OCI-M1 (cell line): Measurements from ENCODE around the gene MEFV.
A peak's percentile ranks its signal among the peaks of the same experiment; 100 is the strongest.

Experiments used
- DNase-seq: peaks from one replicate; lab custom pipeline; 2025; lab: John Stamatoyannopoulos, UW

MEFV gene

DNA sequence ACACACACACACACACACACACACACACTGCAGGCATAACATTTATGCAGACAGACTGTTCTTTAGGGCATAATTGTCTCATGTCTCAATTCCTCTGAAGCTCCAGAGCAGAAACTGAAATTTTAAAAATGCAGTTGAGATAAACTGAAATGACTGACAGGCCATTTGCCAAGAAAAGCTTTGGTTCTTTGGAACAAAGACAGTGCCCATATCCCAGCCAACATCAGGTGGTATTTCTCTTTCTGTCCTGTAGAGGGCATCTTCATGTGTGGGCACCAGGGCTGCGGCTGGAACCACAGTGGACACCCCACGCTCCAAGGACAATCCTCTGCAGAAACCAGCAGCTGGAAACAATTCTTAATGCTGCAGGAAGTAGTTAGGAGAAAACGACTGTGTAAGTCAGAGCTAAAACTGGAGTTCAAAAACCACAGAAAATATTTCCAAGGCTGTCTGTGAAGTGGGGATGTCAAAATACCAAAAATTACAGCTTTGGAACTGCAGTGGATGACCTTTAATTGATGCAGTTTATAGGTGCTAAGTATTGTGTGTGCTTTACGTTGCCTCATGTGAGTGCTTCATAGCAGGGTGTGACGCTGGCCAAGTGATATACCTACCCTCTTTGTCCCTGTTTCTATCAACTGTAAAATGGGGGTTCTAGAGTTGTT lies 10.6 kb upstream of the MEFV start:
- DNase-seq = peak; percentile 62

DNA sequence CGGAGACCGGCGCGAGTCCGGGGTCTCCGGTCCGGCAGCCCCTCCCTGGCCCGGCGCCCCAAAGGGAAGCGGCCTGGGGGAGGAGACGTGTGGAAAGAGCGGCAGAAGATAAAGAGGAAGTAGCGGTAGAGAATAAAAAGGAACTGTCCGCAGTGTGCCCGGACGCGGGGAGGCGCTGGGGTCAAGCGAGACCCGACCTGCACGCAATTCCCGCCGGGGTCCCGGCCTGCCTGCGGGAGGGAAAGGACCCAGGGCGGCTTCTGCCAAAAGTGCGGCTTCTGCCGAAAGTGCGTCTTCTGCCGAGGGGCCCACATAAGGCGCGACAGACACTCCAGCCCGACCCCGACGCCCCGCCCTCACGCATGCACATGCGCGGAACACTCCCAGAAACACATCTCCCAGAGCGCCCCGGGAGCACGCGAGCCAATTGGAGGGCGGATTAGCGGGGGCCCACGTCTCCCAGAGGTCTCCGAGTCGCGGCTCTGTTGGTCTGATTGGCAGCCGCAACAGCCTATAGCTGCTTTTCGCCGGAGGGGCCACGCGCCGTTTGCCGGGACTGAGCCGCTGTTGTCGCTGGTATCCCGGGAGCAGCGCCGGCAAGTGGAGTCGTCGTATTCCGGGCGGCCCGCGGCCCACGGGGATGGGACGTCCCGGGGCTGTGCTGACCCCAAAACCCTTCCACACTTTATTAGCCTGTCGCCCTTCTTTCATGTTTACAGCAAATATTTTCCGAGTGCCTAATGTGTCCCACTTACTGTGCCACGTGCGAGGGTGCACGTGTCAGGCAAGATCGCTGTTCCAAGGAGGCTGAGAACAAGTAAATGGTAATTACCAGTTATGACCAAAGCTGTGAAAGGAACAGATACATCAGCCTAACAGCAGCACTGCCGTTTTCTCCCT lies 8.0 kb upstream of the MEFV start:
- peak; percentile 98 for DNase-seq

DNA sequence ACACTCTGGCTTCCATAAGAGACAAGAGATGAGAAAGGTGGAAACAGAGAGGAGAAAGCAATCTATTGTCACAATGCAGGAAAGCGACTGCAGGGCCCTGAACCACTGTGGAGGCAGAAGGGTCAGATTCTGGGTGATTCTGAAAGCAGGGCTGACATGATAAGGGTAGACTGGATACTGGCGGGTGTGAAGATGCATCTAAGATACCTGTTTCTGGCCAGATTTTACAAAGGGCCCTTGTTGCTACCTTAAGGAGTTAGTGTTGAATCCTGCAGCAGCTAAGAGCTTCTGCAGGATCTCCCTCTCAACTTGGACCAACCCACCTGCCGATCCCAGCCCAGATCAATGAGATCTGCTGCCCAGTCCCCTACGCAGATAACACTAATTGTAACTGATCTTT lies 6.1 kb upstream of the MEFV start:
- no peak for DNase-seq

DNA sequence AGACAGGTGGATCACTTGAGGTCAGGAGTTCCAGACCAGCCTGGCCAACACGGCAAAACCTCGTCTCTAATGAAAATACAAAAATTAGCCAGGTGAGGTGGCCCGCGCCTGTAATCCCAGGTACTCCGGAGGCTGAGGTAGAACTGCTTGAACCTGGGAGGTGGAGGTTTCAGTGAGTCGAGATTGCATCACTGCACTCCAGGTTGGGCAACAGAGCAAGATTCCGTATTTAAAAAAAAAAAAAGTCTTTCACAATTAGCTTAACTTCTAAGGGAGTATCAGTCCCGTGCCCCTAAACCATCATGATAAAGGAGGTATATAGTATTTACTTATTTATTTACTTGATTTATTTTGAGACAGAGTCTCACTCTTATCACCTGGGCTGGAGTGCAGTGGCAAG lies 3.4 kb upstream of the MEFV start:
- no peak for DNase-seq

DNA sequence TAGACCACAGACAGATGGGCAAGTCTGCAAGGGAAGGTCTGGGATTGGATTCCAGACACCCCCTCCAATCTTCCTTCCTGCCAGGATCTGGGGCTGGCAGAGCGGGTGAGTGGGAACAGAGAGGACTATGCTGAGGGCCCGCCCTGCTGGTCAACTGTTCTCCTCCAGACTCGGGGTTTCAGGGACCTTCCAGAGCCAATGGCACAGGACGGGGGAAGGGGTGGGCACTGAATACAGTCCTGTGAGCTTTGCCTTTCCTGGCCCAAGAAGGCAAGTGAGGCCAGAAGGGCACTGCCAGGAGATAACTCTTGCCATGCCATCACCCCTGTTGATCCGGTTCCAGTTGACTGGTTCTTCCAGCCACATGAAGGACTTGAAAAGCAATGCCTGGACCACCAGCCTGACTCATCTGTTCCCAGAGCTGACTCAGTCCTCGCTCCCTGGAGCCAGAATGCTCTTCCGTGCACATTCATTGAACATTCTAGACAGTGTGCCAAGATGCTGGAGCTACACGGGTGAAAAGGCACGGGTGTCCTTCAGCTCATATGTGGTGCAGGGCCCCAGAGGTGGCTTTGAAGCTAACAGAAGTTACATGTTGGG lies 533 bp upstream of the MEFV start:
- no peak for DNase-seq

DNA sequence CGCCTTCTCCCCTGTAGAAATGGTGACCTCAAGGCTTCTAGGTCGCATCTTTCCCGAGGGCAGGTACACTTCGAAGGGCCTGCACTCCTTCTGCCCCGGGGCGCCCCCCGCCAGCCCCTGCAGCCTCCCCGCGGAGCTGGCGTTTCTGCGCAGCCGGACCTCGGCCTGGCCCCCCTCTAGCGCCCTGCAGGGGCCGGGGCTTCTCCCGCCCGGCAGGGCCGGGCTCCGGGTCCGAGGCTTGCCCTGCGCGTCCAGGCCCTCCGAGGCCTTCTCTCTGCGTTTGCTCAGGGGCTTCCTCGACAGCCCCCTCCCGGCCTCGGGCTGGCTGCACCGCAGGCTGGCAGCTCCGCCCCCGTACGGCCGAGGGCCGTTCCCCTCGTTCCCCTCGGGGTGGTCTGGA lies 2.1 kb downstream of the MEFV start:
- no peak for DNase-seq

DNA sequence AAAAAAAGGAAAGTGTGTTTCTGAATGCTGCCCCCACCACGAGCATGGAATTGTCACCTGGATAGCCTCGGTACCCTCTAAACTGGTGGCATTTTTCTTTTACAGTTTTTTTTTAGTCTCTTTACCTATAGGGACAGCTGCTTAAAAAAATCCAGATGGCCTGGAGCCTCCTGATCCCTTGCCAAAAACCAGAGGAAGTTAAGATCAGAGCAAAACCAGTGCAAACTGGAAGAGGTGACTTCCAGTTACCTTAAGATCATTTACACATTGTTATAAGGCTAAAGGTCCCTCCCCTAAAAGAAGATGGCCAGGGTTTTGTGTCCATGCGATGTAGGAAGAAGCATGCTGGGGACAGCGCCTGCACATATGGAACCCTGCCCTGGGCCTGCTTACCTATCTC lies 3.5 kb downstream of the MEFV start:
- peak; percentile 31 for DNase-seq

DNA sequence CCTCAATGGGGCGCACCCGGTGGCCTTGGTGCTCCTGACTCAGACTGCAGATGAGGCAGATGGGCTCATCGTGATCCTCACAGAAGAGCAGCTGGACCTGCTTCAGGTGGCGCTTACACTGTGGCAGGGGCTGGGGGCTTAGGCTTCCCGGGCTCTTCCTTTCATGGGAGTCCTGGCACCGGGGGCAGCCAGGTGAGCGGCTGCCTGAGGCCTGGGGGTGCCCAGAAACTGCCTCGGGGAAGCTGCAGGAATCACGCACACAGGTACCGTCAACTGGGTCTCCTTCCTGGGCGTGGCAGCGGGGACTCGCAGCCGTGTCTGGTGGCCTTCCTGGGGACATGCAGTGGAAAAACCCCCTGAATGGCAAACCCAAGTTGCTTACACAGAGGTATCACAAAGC lies 7.0 kb downstream of the MEFV start:
- no peak for DNase-seq

DNA sequence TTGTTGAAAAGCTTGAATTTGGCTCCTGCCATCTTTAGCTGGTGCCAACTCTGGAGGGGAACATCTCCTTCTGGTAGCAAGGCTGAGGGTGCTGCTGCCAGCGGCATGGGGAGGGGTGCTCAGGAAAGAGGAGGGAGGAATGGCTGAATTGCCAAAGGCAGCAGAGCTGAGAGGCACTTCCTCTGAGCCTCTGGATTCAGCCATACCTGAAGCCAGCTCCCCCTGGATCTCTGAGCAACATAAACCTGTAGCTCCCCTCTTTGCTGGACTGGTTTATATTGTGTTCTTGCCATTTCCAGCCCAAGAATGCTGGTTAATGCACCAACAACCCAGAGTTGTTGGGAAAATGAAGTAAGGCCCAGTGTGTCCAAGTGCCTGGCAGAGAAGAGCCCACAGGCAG lies 7.4 kb downstream of the MEFV start:
- no peak for DNase-seq

DNA sequence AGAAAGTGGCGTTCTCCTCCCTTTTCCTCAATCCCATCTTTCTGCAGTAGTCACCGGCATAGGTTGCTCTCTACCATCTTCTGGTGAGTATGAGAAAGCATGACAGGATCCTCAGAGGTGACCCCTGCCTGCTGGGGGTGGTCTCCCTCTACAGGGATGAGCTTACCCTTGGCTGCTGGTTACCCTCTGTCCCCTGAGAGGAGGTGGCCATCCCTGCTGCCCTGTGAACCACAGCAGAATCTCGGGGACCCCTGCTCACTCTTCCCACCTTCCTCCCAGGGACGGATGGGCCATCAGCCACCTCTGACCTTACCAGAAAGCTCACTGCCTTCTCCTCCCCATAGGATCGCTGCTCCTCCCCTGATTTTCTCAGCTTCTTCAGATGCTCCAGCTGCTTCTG lies 7.8 kb downstream of the MEFV start:
- DNase-seq = no peak

DNA sequence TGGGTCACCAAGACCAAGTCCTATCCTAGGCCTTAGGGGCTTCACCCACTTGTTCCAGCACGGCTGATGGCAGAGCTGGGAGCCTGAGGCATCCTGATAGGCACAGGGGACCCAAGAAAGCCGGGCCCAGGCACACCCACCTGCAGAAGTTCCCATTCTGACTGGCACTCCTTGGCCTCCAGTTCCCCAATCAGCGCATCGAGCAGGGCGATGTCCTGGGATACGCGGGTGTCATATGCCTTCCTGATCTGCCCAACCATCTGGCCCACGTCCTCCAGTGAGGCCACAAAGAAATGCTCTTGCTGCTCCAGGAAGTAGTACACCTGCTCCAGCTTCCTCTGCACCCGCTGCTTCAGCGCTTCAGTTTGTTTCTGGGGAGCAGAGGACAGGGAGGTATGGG lies 9.6 kb downstream of the MEFV start:
- DNase-seq = no peak

DNA sequence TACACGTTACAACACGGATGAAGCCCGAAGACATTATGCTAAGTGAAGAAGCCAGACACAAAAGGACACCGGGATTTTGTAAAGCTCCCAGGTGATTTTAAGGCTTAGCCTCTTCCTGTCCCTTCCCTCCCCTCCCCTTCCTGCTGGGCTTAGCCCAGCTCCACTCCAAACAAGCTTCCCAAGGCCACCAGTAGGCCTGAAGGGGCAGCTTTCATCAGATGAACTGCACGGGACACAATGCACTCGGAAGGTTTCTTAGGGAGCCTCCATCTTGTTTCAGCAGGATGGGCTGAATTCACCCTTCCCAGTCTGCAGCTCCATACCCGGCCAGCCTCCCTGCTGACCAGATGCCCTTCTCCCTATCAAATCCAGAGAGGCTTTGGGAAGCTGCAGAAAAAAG lies 10.4 kb downstream of the MEFV start:
- no peak for DNase-seq

DNA sequence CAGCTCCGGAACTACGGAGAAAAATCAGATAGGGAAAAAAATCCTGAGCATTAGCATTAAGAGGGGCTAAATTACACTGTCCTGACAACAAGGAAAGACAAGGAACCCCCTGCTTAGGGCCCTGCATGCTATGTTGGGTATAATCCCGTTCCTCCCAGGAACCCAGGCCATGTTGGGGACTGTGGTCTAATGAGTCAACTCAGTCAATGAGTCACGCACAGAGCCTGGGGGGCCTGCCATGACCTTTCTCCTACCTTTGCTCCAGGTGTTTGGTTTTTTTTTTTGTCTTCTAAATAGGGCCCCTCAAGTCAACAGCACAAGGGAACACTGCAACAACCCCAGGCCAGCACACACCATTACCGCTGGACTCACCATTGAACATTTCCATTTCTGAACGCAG lies 12.6 kb downstream of the MEFV start:
- DNase-seq = no peak

DNA sequence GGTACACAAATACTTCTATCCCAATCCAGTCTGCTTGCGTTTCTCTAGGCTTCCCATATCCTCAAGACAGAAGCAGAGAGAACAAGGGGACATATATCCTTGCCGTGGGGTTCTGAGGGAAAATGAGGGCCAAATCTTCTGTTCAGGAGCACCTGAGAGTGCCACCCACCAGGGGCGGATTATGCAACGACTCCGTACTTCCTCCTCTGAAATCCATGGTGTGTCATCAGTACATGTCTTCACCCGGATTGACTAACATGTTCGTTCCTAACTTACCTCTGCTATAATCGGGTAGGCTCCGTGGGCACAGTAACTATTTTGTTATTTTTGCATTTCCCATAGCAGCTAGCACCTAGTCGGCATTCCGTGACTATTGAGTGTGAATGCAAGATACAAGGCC lies 13.7 kb downstream of the MEFV start:
- DNase-seq = no peak

DNA sequence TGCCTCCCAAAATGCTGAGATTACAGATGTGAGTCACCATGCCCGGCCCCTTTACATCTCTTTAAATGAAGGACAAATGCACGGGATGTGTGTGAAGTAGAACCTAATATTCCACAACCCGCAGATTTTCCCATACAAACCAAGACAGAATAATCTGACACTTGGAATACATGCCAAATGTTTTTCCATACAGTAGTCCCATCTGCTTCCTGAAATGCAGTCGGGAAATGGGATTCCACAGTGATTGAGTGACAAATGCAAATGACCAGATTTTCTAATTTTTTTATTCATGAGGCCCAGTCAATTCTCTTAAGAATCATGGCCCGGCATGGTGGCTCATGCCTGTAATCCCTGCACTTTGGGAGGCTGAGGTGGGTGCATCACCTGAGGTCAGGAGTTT lies 14.7 kb downstream of the MEFV start:
- DNase-seq = no peak

DNA sequence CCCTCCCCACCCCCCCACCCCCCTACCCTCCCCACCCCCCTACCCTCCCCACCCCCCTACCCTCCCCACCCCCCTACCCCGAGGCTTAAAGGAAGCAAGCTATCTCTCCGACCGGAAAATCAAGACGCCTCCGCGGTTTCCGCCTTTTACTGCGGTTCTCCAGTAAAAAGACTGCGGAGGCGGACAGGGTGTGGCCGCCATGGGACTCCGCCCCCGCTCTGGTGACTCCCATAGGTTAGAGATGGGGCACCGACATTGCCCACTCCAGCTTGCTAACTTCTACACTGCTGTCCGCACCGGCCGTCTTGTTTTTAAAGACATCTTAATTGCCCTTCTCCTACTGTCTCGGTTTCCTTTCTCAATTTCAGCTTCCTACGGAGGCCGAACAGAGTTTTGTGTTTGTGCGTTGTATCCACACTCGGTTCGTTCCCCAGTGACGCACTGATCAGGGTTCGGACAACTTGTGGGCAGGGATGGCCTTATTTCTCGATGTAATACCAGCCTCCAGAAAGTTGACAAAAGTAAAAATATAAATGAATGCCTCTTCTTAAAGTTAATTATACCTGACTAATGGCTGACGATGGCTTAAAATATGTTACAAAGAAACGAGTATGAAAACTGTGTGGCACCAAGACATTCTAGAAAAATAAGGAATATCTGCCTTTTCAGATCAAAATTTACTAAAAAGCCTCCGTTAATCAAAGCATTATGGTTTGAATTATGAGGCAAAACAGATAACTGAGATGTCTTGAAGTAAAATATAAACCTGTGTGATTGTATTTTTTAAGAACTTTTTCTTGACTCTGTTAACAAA lies 20.4 kb downstream of the MEFV start:
- peak; percentile 97 for DNase-seq

DNA sequence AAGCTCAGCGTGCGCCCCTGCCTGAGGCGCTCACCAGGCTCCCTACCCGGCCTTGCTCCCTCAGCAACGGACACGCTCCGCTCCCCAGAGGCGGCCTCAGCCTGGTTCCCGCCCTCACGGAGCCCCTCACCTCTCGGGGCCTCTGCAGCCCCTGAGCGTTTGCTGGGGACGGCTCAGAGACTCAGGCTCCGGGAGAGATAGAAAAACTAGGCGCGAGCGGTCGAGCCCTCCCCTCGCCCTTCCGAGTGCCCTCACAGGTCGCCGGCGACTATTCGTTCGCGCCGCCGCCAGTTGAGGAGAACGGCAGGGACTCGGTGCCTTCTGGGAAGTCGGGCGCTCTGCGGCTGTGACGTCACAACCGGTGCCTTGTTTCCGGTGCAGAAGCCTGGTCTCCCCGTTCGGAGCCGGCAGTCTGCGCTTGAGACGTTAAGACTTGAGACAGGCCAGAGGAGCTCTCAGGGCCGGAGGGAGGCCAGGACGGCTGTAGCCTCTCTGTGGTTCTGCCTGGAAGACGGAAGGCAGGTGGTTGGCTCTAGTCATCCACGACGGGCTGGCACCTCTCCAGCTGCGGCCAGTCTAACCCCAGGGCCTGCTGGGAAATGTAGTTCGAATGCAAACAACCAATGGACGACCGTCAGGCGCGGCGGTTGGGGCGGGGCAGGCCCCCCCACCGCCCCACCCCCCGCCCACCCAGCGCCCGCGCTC lies 21.4 kb downstream of the MEFV start, which contains the start of gene ZNF200:
ZNF200 (minus strand) TSS at position 302 of the 705 bp plus-strand sequence. CDS start 1,403 bp downstream, outside the sequence.
- DNase-seq = peak; percentile 97

DNA sequence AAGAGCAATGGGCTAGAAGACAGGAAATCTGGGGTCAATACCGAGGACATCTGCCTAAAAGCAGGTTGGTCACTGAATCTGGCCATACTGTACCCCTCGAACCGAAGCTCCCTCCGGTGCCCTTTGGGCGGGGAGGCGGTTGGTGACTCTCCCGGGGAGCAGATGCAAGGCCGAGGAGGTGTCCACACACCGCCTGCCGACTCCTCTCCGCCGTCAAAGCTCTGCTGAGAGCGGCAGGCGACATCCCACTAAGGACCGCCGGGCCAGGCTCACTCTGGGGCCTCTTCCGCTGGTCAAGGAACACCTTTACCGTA lies 21.9 kb downstream of the MEFV start:
- no peak for DNase-seq

DNA sequence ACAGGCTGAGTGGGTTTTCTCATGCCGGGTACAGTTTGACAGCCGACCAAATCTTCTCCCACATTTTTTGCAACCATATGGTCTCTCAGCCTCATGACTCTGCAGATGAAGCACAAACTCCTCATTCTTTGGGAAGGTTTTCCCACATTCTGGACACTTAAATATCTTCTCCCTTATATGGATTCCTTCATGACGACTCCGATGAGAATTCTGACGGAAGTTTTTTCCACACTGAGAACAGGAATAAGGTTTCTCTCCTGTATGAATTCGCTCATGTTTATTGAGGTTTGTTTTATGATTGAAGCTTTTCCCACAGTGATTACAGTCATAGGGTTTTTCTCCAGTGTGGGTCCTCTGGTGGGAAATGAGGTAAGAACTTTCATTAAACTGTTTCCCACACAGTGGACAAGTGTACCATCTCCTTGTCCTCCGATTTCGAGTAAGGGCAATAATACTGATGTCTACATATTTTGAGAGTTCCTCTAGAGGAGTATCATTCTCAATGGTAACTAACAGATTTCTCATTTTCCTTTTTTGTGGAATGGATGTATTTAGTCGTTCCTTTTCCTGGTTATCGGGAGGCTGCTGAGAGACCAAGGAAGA lies 32.4 kb downstream of the MEFV start:
- DNase-seq = peak; percentile 16

DNA sequence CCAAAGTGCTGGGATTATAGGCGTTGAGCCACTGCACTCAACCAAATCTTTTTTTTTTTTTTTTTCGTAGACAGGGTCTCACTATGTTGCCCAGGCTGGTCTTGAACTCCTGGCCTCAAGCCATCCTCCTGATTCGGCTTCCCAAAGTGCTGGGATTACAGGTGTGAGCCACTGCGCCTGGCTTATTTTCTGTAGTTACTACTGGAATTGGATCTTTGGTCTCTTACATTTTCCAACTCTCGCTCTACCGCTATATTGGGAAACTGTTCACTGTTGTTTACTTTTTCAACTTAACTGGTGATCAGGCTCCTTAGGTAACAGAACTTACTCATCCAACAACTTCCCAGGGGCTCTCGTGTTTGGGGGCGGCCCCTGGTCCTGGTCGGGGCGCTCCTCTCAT lies 35.6 kb downstream of the MEFV start:
- no peak for DNase-seq

DNA sequence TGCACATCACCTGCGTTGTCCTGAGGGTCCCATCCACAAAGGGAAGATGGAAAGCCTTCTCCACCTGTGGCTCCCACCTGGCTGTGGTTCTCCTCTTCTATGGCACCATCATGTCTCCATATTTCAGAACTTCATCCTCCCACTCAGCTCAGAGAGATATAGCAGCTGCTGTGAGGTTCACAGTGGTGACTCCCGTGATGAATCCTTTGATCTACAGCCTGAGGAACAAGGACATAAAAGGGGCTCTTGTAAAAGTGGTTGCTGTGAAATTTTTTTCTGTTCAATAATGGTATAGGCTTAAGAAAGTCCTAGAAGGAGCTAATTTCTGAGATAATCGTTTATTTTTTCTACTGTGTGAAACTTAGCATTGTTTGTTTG lies 40.2 kb downstream of the MEFV start:
- DNase-seq = no peak
